K562 (cell line): ENCODE results near the gene PPP1R15A. TPM values are rescaled to one million over a fixed set of nuclear protein-coding genes. Genes with fewer than 3 reads are reported as not detected.

Experiments
- CBFA2T3 ChIP-seq: fragments of 450-650 bp; IDR thresholded peaks from 2 replicates; pipeline ENCODE4 v1.6.1; 2017
- DIDO1 ChIP-seq: fragments of 450-650 bp; IDR thresholded peaks from 2 replicates; pipeline ENCODE4 v1.6.1; 2016; ENCODE audit warnings: low read depth, missing biosample characterization, missing genetic modification characterization
- E2F8 ChIP-seq: fragments of 450-650 bp; IDR thresholded peaks from 2 replicates; pipeline ENCODE4 v1.7.1; 2018; ENCODE audit warnings: mild to moderate bottlenecking, low read depth; ENCODE audit not compliant: partially characterized antibody
- ERF ChIP-seq: fragments of 450-650 bp; formaldehyde crosslinking; IDR thresholded peaks from 2 replicates; pipeline ENCODE4 v1.4.0; 2020; ENCODE audit warnings: mild to moderate bottlenecking, mixed read lengths
- ESRRA ChIP-seq: fragments of 450-650 bp; IDR thresholded peaks from 2 replicates; pipeline ENCODE4 v1.6.1; 2014; ENCODE audit warnings: low read depth, mild to moderate bottlenecking, moderate library complexity, borderline replicate concordance
- FIP1L1 ChIP-seq: fragments of 200-400 bp; formaldehyde crosslinking; IDR thresholded peaks from 2 replicates; pipeline ENCODE4 v1.6.1; 2018; ENCODE audit warnings: mild to moderate bottlenecking, low read depth, low read length; ENCODE audit not compliant: poor library complexity, severe bottlenecking
- GATA2 ChIP-seq: sonication (generic); formaldehyde crosslinking; IDR thresholded peaks from 2 replicates; pipeline ENCODE4 v1.4.0; 2020; ENCODE audit warnings: mild to moderate bottlenecking, missing genetic modification reagents
- GMEB1 ChIP-seq: fragments of 250-450 bp; sonication (Bioruptor Pico); IDR thresholded peaks from 2 replicates; pipeline ENCODE4 v1.4.0; 2020; ENCODE audit warnings: mild to moderate bottlenecking
- JUND ChIP-seq, 2 experiments: IDR thresholded peaks; 2 replicates in 1 of 2; 3 replicates in 1 of 2; pipeline ENCODE4 v1.6.1; 2011; ENCODE audit warnings: borderline replicate concordance in 2 of 2, low read depth in 2 of 2, low read length in 2 of 2, improper control_type of control experiment in 1 of 2, missing biosample characterization in 1 of 2, missing genetic modification characterization in 1 of 2, missing genetic modification reagents in 1 of 2
- KDM4B ChIP-seq, 2 experiments: fragments of 450-650 bp in 1 of 2; sonication (generic) in 1 of 2; IDR thresholded peaks; 2 replicates each; pipeline ENCODE4 v1.6.1; 2016 to 2017; ENCODE audit warnings: borderline replicate concordance in 2 of 2, antibody characterized with exemption in 1 of 2, low read depth in 1 of 2, mild to moderate bottlenecking in 1 of 2
- KDM5B ChIP-seq: fragments of 200-600 bp; sonication (generic); IDR thresholded peaks from 2 replicates; pipeline ENCODE4 v1.6.1; 2012; ENCODE audit warnings: low read depth, mild to moderate bottlenecking, moderate library complexity, low read length, control low read depth, inconsistent platforms; ENCODE audit not compliant: insufficient replicate concordance
- MEIS2 ChIP-seq: fragments of 450-650 bp; IDR thresholded peaks from 2 replicates; pipeline ENCODE4 v1.6.1; 2014; ENCODE audit warnings: mild to moderate bottlenecking; ENCODE audit not compliant: partially characterized antibody
- NCOA1 ChIP-seq: fragments of 450-650 bp; IDR thresholded peaks from 2 replicates; pipeline ENCODE4 v1.6.1; 2016; ENCODE audit warnings: low read depth
- NRF1 ChIP-seq, 2 experiments: fragments of 450-650 bp; IDR thresholded peaks in 1 of 2; conservative IDR thresholded peaks in 1 of 2; 2 replicates each; pipeline ENCODE4 v1.6.1; 2014; ENCODE audit warnings: mild to moderate bottlenecking in 2 of 2
- PML ChIP-seq: IDR thresholded peaks from 2 replicates; pipeline ENCODE4 v1.6.1; 2012; ENCODE audit warnings: low read length, inconsistent platforms
- PTRF ChIP-seq: fragments of 450-650 bp; IDR thresholded peaks from 2 replicates; pipeline ENCODE4 v1.6.1; 2016; ENCODE audit warnings: mild to moderate bottlenecking, missing genetic modification characterization, missing compliant biosample characterization
- TRIM25 ChIP-seq: fragments of 450-650 bp; IDR thresholded peaks from 2 replicates; pipeline ENCODE4 v1.7.0; 2016; ENCODE audit warnings: borderline replicate concordance
- U2AF2 ChIP-seq: fragments of 200-400 bp; formaldehyde crosslinking; optimal IDR thresholded peaks from 2 replicates; pipeline ENCODE3; 2017; ENCODE audit warnings: low read depth, mild to moderate bottlenecking, low read length
- ZNF184 ChIP-seq: sonication (generic); formaldehyde crosslinking; IDR thresholded peaks from 2 replicates; pipeline ENCODE4 v1.5.0; 2020; ENCODE audit warnings: missing genetic modification reagents
- ZNF431 ChIP-seq: sonication (generic); formaldehyde crosslinking; IDR thresholded peaks from 2 replicates; pipeline ENCODE4 v1.8.0; 2022; ENCODE audit warnings: mild to moderate bottlenecking, missing genetic modification reagents
- ZNF586 ChIP-seq: fragments of 450-650 bp; formaldehyde crosslinking; conservative IDR thresholded peaks from 2 replicates; pipeline ENCODE4 v1.4.0; 2020; ENCODE audit warnings: mild to moderate bottlenecking, moderate library complexity
- ZNF644 ChIP-seq: fragments of 200-800 bp; sonication (Bioruptor generic); IDR thresholded peaks from 2 replicates; pipeline ENCODE4 v1.6.1; 2016; ENCODE audit warnings: low read depth, missing genetic modification characterization, missing compliant biosample characterization
- polyA plus RNA-seq, 8 experiments: library from polyadenylated mRNA; depleted of rRNA in 4 of 8; stranded (reverse) in 5 of 8; unstranded in 3 of 8; fragments of >200 nt; fragmentation: Nextera tagmentation in 2 of 8; fragmentation: Illumina TruSeq in 1 of 8; extraction: Ambion mirVana in 2 of 8; extraction: Trizol in 1 of 8; gene quantifications; 2 replicates each; pipeline versions ENCODE4 v1.2.1 to v1.2.3, GENCODE V29; 2011 to 2014; ENCODE audit warnings: inconsistent platforms in 1 of 8, missing spikeins in 1 of 8
- total RNA-seq, 7 experiments: library from RNA; depleted of rRNA in 6 of 7; stranded (reverse); fragments of >200 nt in 6 of 7; fragmentation: Illumina TruSeq in 2 of 7; extraction: Trizol in 2 of 7; gene quantifications; 2 replicates each; pipeline versions ENCODE4 v1.2.1 to v1.2.3, GENCODE V29; 2011 to 2021; ENCODE audit warnings: low replicate concordance in 1 of 7

The PPP1R15A gene
- total and polyA plus RNA-seq, 9 of the 15 experiments (the other 6 are each of a cell fraction or from before 2014, with no cell fraction given): 0.42 to 73.7 (median 44.0) TPM

GRCh38 chr19:48899781-48900476, 27.7 kb downstream of the PPP1R15A start, which contains the start of gene NUCB1 (continued):
- TF ChIP-seq DIDO1 (tag): no peak
- TF ChIP-seq GMEB1 (CRISPR knock-in tag): peak; percentile 45; the same call in 1 of the 2 replicates
- TF ChIP-seq NRF1 (conservative IDR thresholded peaks at IDR 0.05 in 1 of 2, IDR thresholded peaks at IDR 0.05 in 1 of 2): peak; percentile 46 to 58; a peak in 3 of 4 replicates
- no peak; the same call in 1 of the 2 replicates for TF ChIP-seq ZNF644 (tag)
- no peak for TF ChIP-seq FIP1L1
- peak; percentile 58; the same call in 1 of the 2 replicates for TF ChIP-seq PML
- no peak; the same call in 1 of the 2 replicates for TF ChIP-seq NCOA1
- peak; percentile 94 for TF ChIP-seq E2F8
- TF ChIP-seq ZNF586 (CRISPR knock-in tag): no peak
- TF ChIP-seq MEIS2: peak; percentile 34
- TF ChIP-seq CBFA2T3: peak; percentile 25; the same call in 1 of the 2 replicates
- TF ChIP-seq ZNF184 (CRISPR knock-in tag): no peak
- TF ChIP-seq ZNF431 (CRISPR knock-in tag): no peak
- TF ChIP-seq KDM4B (IDR thresholded peaks at IDR 0.05; ENCODE audit: borderline replicate concordance in 2 of 2, low read depth in 1 of 2): 0 out of 4 replicates have a peak, but pooled peaks of 1 of the 2 experiments have one; percentile 39
- 0 out of 2 replicates have a peak, but pooled peaks have one; percentile 28 for TF ChIP-seq PTRF (tag)
- no peak for TF ChIP-seq GATA2 (CRISPR knock-in tag)
- peak; percentile 28 for TF ChIP-seq KDM5B
- TF ChIP-seq ESRRA: peak; percentile 78
- no peak for TF ChIP-seq U2AF2
- TF ChIP-seq ERF: no peak
- TF ChIP-seq JUND (IDR thresholded peaks at IDR 0.05; ENCODE audit: borderline replicate concordance, low read depth, low read length): peak; percentile 40; the same call in 1 of the 2 replicates
- peak; percentile 64; the same call in 1 of the 3 replicates for TF ChIP-seq JUND (tag; IDR thresholded peaks at IDR 0.05; ENCODE audit: borderline replicate concordance, low read depth, low read length)
- TF ChIP-seq TRIM25: no peak
